OCI-LY1 (cell line): ENCODE measurements around the gene FOXJ2.

Experiments used
- H2AFZ ChIP-seq: fragments of 200-600 bp; sonication (generic), shearing (Covaris generic); 2 replicates; pipeline ENCODE4 v1.6.0; 2014; ENCODE audit warnings: antibody characterized with exemption, mild to moderate bottlenecking, low read length
- H3F3A ChIP-seq: fragments of 200-600 bp; sonication (generic), shearing (Covaris generic); 2 replicates; pipeline ENCODE4 v1.6.0; 2014; ENCODE audit warnings: mild to moderate bottlenecking, antibody characterized with exemption, low read length, moderate library complexity; ENCODE audit not compliant: insufficient read depth
- H3K27ac ChIP-seq: fragments of 200-600 bp; sonication (generic); 2 replicates; pipeline ENCODE4 v1.5.1; 2014; ENCODE audit warnings: low read length, mixed run types, mild to moderate bottlenecking, low read depth; ENCODE audit not compliant: poor library complexity, severe bottlenecking
- H3K27me3 ChIP-seq: fragments of 200-600 bp; sonication (generic); 2 replicates; pipeline ENCODE4 v1.6.0; 2014; ENCODE audit warnings: antibody characterized with exemption, mild to moderate bottlenecking, low read length, moderate library complexity; ENCODE audit not compliant: insufficient read depth
- H3K36me3 ChIP-seq: fragments of 200-600 bp; sonication (generic); 2 replicates; pipeline ENCODE4 v1.6.1; 2014; ENCODE audit warnings: mild to moderate bottlenecking, antibody characterized with exemption, low read length, moderate library complexity, mixed read lengths; ENCODE audit not compliant: insufficient read depth
- H3K4me1 ChIP-seq: fragments of 200-600 bp; sonication (generic); 2 replicates; pipeline ENCODE4 v1.5.1; 2014; ENCODE audit warnings: mild to moderate bottlenecking, low read length, moderate library complexity; ENCODE audit not compliant: insufficient read depth, severe bottlenecking
- H3K4me2 ChIP-seq: fragments of 200-600 bp; sonication (generic), shearing (Covaris generic); 2 replicates; pipeline ENCODE4 v1.6.1; 2014; ENCODE audit warnings: low read length
- H3K4me3 ChIP-seq: fragments of 200-600 bp; sonication (generic); 2 replicates; pipeline ENCODE4 v1.5.1; 2014; ENCODE audit warnings: low read length, low read depth, mild to moderate bottlenecking, mixed read lengths; ENCODE audit not compliant: poor library complexity, severe bottlenecking
- H3K79me2 ChIP-seq: fragments of 200-600 bp; shearing (Covaris generic); 2 replicates; pipeline ENCODE4 v1.6.1; 2016; ENCODE audit warnings: mixed run types, low read length, mixed read lengths; ENCODE audit not compliant: insufficient read depth
- H3K9ac ChIP-seq: fragments of 200-600 bp; sonication (generic), shearing (Covaris generic); 2 replicates; pipeline ENCODE4 v1.6.1; 2014; ENCODE audit warnings: mild to moderate bottlenecking, low read length, mixed read lengths
- H3K9me2 ChIP-seq: fragments of 200-600 bp; sonication (generic), shearing (Covaris generic); 2 replicates; pipeline ENCODE4 v1.6.1; 2014; ENCODE audit warnings: low read depth, mild to moderate bottlenecking, low read length, mixed read lengths
- H3K9me3 ChIP-seq: fragments of 200-600 bp; shearing (Covaris generic); 2 replicates; pipeline ENCODE4 v1.6.1; 2014; ENCODE audit warnings: low read length, mixed read lengths
- H4K20me1 ChIP-seq: fragments of 200-600 bp; sonication (generic), shearing (Covaris generic); 2 replicates; pipeline ENCODE4 v1.6.0; 2016; ENCODE audit warnings: mild to moderate bottlenecking, low read length; ENCODE audit not compliant: insufficient read depth
- EZH2 ChIP-seq: fragments of 200-600 bp; sonication (generic), shearing (Covaris generic); IDR thresholded peaks from 2 replicates; pipeline ENCODE4 v1.8.0; 2017; ENCODE audit warnings: borderline replicate concordance, mixed run types, mild to moderate bottlenecking, antibody characterized with exemption, low read length, moderate library complexity, mixed read lengths
- TF ChIP-seq, protein P1 (sequence below): fragments of 200-600 bp; sonication (generic), shearing (Covaris generic); IDR thresholded peaks from 2 replicates; pipeline ENCODE4 v1.5.1; 2017; ENCODE audit warnings: mild to moderate bottlenecking, antibody characterized with exemption, low read length, moderate library complexity, mixed read lengths

FOXJ2 gene

DNA sequence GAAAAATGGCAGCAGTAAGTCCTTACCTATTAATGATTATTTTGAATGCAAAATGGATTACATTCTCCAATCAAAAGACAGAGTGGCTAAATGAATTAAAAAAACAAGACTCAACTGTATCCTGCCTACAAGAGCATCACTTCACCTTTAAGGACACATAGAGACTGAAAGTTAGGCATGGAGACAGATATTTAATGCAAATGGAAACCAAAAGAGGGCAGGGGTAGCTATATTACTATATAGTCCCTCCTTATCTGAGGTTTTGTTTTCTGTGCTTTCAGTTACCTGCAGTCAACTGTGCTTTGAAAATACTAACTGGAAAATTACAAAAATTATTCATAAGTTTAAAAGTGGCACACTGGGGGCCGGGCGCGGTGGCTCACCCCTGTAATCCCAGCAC is 66.7 kb downstream of the FOXJ2 start:
- no peaks in the 10 kb centered on the region for H3K9me2 ChIP-seq
- H3F3A ChIP-seq, result no peaks in the 10 kb centered on the region
- peaks cover 37% of the 10 kb centered on the region for H3K36me3 ChIP-seq
- no peak overlapping the region for H2AFZ ChIP-seq
- TF ChIP-seq, protein P1, sequence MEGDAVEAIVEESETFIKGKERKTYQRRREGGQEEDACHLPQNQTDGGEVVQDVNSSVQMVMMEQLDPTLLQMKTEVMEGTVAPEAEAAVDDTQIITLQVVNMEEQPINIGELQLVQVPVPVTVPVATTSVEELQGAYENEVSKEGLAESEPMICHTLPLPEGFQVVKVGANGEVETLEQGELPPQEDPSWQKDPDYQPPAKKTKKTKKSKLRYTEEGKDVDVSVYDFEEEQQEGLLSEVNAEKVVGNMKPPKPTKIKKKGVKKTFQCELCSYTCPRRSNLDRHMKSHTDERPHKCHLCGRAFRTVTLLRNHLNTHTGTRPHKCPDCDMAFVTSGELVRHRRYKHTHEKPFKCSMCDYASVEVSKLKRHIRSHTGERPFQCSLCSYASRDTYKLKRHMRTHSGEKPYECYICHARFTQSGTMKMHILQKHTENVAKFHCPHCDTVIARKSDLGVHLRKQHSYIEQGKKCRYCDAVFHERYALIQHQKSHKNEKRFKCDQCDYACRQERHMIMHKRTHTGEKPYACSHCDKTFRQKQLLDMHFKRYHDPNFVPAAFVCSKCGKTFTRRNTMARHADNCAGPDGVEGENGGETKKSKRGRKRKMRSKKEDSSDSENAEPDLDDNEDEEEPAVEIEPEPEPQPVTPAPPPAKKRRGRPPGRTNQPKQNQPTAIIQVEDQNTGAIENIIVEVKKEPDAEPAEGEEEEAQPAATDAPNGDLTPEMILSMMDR, result no peak
- no peak for TF ChIP-seq EZH2
- no peaks in the 10 kb centered on the region for H3K27me3 ChIP-seq
- no peak overlapping the region for H3K4me2 ChIP-seq
- H4K20me1 ChIP-seq, result no peaks in the 10 kb centered on the region
- no peaks in the 10 kb centered on the region for H3K4me1 ChIP-seq
- H3K9ac ChIP-seq, result no peak overlapping the region
- H3K27ac ChIP-seq, result no peak overlapping the region
- H3K9me3 ChIP-seq, result peaks cover 2% of the 10 kb centered on the region; the same call in 1 of the 2 replicates
- no peaks in the 10 kb centered on the region for H3K79me2 ChIP-seq
- no peak overlapping the region for H3K4me3 ChIP-seq
